Fibroblast of villous mesenchyme (primary cell): ENCODE measurements around the gene SH2D2A. TPM values are rescaled to one million over a fixed set of nuclear protein-coding genes. Genes with fewer than 3 reads are reported as not detected.

ENCODE experiments used
- DNase-seq: peaks from one replicate; pipeline ENCODE4 v3.0.0-alpha.2; 2010; ENCODE audit warnings: low read depth
- H3K4me3 ChIP-seq: 2 replicates; pipeline ENCODE4 v1.5.1; 2011; ENCODE audit warnings: low read depth, mild to moderate bottlenecking, low read length
- CTCF ChIP-seq: IDR thresholded peaks from 2 replicates; pipeline ENCODE4 v1.5.1; 2012; ENCODE audit warnings: low read depth, mild to moderate bottlenecking, low read length; ENCODE audit not compliant: insufficient read depth
- total RNA-seq: library from RNA; depleted of rRNA; stranded (reverse); fragments of >200 nt; gene quantifications from 2 replicates; pipeline ENCODE4 v1.2.3, GENCODE V29; 2012

Gene SH2D2A
- total RNA-seq, 1 donor: not detected

- peak; percentile 96 for TF ChIP-seq CTCF
- DNase-seq: peak; percentile 13
- no peak overlapping the region for H3K4me3 ChIP-seq
Observed at GRCh38 chr1:156838972-156839371, 22.3 kb upstream of the SH2D2A start.

- no peak for TF ChIP-seq CTCF
- no peak overlapping the region for H3K4me3 ChIP-seq
- DNase-seq: no peak
Observed at GRCh38 chr1:156836892-156837291, 20.2 kb upstream of the SH2D2A start.

- DNase-seq: no peak
- H3K4me3 ChIP-seq: no peak overlapping the region
- no peak for TF ChIP-seq CTCF
Observed at GRCh38 chr1:156836041-156836654, 19.5 kb upstream of the SH2D2A start.

GRCh38 chr1:156834322-156834721 lies 17.7 kb upstream of the SH2D2A start:
- DNase-seq: no peak
- TF ChIP-seq CTCF: no peak
- no peak overlapping the region for H3K4me3 ChIP-seq

- no peak for DNase-seq
- TF ChIP-seq CTCF: no peak
- H3K4me3 ChIP-seq: no peak overlapping the region
Observed at GRCh38 chr1:156833603-156834002, 17.0 kb upstream of the SH2D2A start.

- no peak for DNase-seq
- H3K4me3 ChIP-seq: no peak overlapping the region
- no peak for TF ChIP-seq CTCF
Observed at GRCh38 chr1:156832434-156832833, 15.8 kb upstream of the SH2D2A start.

GRCh38 chr1:156828400-156829124 lies 11.9 kb upstream of the SH2D2A start:
- no peak for TF ChIP-seq CTCF
- DNase-seq: no peak
- H3K4me3 ChIP-seq: no peak overlapping the region
